Adrenal gland (tissue), 5 donors: ENCODE measurements around the gene FARS2.

Experiments
- POLR2A ChIP-seq, 2 donors: fragments of 450-650 bp; IDR thresholded peaks; one replicate each; pipeline ENCODE4 v1.6.1; 2017; ENCODE audit warnings: antibody characterized with exemption in 2 of 2, mild to moderate bottlenecking in 2 of 2, moderate library complexity in 1 of 2
- TF ChIP-seq, protein P1 (sequence below), 6 experiments: fragments of 450-650 bp in 4 of 6; fragments of 200-600 bp in 2 of 6; sonication (generic) in 1 of 6; IDR thresholded peaks; 1 replicate in 5 of 6; 2 replicates in 1 of 6; pipeline versions ENCODE4 v1.5.1 to v1.8.0; 2016 to 2021; ENCODE audit warnings: antibody characterized with exemption in 6 of 6, mild to moderate bottlenecking in 2 of 6, moderate library complexity in 1 of 6
- donor health status: DM: no; HTN: no; CAD: no.

DNA sequence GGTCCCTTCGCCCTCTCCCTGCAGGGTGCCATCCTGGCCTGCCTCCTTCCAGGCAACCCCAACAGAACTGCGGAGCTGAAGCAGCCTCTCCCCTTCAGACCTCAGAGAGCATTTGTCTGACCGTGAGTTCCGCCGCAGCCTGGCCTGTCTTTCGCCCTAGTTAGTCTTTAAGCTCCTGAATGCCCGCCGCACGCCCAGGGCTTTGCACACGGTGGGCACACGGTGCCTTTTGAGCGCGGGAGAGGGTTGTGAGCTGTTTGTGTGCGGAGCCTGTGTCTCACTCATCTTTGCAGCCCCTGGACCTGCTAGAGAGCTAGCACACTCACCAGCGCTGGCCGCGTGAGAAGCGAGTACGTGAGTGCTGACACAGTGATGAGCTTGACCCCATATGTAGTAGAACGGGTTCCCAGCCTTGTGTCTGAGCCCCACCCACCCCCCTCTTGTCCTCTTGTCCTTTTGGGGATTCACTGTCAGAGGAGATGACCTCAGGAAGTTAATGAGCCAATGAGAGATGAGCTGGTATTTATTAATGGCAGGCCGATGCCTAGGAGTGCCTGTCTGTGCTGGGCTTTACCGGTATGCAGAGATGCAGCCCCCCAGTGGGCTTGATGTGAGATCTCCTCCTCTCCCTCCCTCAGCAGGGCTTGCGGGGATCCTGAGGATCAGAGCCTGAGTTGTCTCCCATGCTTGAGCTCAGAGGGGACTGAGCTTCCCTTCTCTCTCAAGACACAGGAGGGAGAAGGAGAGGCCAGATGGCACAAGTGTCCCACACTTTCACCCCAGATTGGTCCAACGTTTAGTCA is 249.2 kb downstream of the FARS2 start:
- TF ChIP-seq, protein P1, sequence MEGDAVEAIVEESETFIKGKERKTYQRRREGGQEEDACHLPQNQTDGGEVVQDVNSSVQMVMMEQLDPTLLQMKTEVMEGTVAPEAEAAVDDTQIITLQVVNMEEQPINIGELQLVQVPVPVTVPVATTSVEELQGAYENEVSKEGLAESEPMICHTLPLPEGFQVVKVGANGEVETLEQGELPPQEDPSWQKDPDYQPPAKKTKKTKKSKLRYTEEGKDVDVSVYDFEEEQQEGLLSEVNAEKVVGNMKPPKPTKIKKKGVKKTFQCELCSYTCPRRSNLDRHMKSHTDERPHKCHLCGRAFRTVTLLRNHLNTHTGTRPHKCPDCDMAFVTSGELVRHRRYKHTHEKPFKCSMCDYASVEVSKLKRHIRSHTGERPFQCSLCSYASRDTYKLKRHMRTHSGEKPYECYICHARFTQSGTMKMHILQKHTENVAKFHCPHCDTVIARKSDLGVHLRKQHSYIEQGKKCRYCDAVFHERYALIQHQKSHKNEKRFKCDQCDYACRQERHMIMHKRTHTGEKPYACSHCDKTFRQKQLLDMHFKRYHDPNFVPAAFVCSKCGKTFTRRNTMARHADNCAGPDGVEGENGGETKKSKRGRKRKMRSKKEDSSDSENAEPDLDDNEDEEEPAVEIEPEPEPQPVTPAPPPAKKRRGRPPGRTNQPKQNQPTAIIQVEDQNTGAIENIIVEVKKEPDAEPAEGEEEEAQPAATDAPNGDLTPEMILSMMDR (IDR thresholded peaks at IDR 0.05) = no peak
- TF ChIP-seq POLR2A (IDR thresholded peaks at IDR 0.05) = no peak
